ENCODE results near the gene FRAT1.
A peak's percentile ranks its signal among the peaks of the same experiment; 100 is the strongest.

FRAT1 gene

GRCh38 chr10:97333351-97333600, 14.2 kb downstream of the FRAT1 start (continued):
- peak; percentile 58; the same call in 1 of the 2 replicates for TF ChIP-seq HIC1 (tag by site-specific recombination; IDR thresholded peaks at IDR 0.05)
- no peak for TF ChIP-seq ZFP37 (tag by site-specific recombination; IDR thresholded peaks at IDR 0.05)
- no peak for TF ChIP-seq ZBTB49 (tag by site-specific recombination; IDR thresholded peaks at IDR 0.05; ENCODE audit: low read depth)
- TF ChIP-seq ZNF692 (tag by site-specific recombination; IDR thresholded peaks at IDR 0.05): peak; percentile 96

- Histone ChIP-seq H3K9me3 (ENCODE audit: control insufficient read depth, insufficient read depth, low read depth, low read length) (no peaks in the 10 kb centered on the region), H3K4me1 (ENCODE audit: control insufficient read depth, insufficient read depth, low read length) (peaks cover 25% of the 10 kb centered on the region), H3K27ac (ENCODE audit: extremely low read depth, low read depth, low read length) (peak overlapping the region; percentile 99; the same call in 1 of the 2 replicates), H3K4me3 (ENCODE audit: low read depth, low read length) (peak overlapping the region; percentile 66), H3K36me3 (ENCODE audit: control insufficient read depth in 2 of 2, insufficient read depth in 1 of 2, low read length in 2 of 2) (peaks cover 3 to 12% of the 10 kb centered on the region in 2 experiments; a peak in 2 of 3 replicates)
- ChIA-PET POLR2A (interaction anchor here (1.1 to 5.3 kb wide), 5 partner anchors 8 to 67 kb away, joined by 3 to 27 read pairs (median 18); partner anchors contain the start of genes ARHGAP19, FRAT1 and RRP12), CTCF (interaction anchor here (0.5 to 4.0 kb wide), 9 partner anchors 11 to 368 kb away, joined by 3 to 40 read pairs (median 3); partner anchors contain the start of gene FRAT1)
- TF ChIP-seq PRDM1 (tag by site-specific recombination; IDR thresholded peaks at IDR 0.05): no peak
- TF ChIP-seq ZNF398 (tag by site-specific recombination; IDR thresholded peaks at IDR 0.05): no peak
- 0 out of 2 replicates have a peak, but pooled peaks have one; percentile 3 for TF ChIP-seq EGR2 (tag by site-specific recombination; IDR thresholded peaks at IDR 0.05; ENCODE audit: low read depth)
- no peak for TF ChIP-seq SP3 (tag by site-specific recombination; IDR thresholded peaks at IDR 0.05)
- peak; percentile 35 for TF ChIP-seq ZNF341 (tag by site-specific recombination; IDR thresholded peaks at IDR 0.05; ENCODE audit: low read depth)
- TF ChIP-seq ZBTB7A (tag by site-specific recombination; IDR thresholded peaks at IDR 0.05; ENCODE audit: low read depth): peak; percentile 84; the same call in 1 of the 2 replicates
- no peak for TF ChIP-seq ZNF529 (tag by site-specific recombination; IDR thresholded peaks at IDR 0.05; ENCODE audit: insufficient replicate concordance)
- TF ChIP-seq ZIC2 (tag by site-specific recombination; IDR thresholded peaks at IDR 0.05): peak; percentile 69
- peak; percentile 58 for TF ChIP-seq ZBTB26 (tag by site-specific recombination; optimal IDR thresholded peaks at IDR 0.05)
- 0 out of 2 replicates have a peak, but pooled peaks have one; percentile 69 for TF ChIP-seq ZNF837 (tag by site-specific recombination; IDR thresholded peaks at IDR 0.05)
- TF ChIP-seq ZNF239 (tag by site-specific recombination; IDR thresholded peaks at IDR 0.05): no peak
- TF ChIP-seq KLF7 (tag by site-specific recombination; IDR thresholded peaks at IDR 0.05; ENCODE audit: borderline replicate concordance): no peak
- peak; percentile 71 for TF ChIP-seq GLIS2 (tag by site-specific recombination; IDR thresholded peaks at IDR 0.05)
- peak; percentile 44 for TF ChIP-seq ZBTB8A (tag by site-specific recombination; IDR thresholded peaks at IDR 0.05)
- no peak for TF ChIP-seq ZNF449 (tag by site-specific recombination; IDR thresholded peaks at IDR 0.05)
- TF ChIP-seq GLIS1 (tag by site-specific recombination; IDR thresholded peaks at IDR 0.05): 0 out of 2 replicates have a peak, but pooled peaks have one; percentile 15
- TF ChIP-seq ZNF645 (tag by site-specific recombination; IDR thresholded peaks at IDR 0.05): no peak
- no peak for TF ChIP-seq ZNF792 (tag by site-specific recombination; IDR thresholded peaks at IDR 0.05)
- TF ChIP-seq ZNF157 (tag by site-specific recombination; IDR thresholded peaks at IDR 0.05): no peak
- TF ChIP-seq ZNF658 (tag by site-specific recombination; IDR thresholded peaks at IDR 0.05): no peak
Observed at GRCh38 chr10:97333601-97334369, 14.7 kb downstream of the FRAT1 start.
